GM12891 (cell line): ENCODE data around the gene HBG1.

Experiments used
- POLR2AphosphoS5 ChIP-seq: IDR thresholded peaks from 2 replicates; pipeline ENCODE4 v1.6.1; 2011; ENCODE audit warnings: low read depth, low read length, control low read depth
- POU2F2 ChIP-seq: IDR thresholded peaks from 2 replicates; pipeline ENCODE4 v1.6.1; 2011; ENCODE audit warnings: low read depth, mild to moderate bottlenecking, control low read depth, low read length, moderate library complexity

- TF ChIP-seq POLR2AphosphoS5 (no peak), POU2F2 (no peak)
Measured at GRCh38 chr11:5276697-5277096, 27.0 kb upstream of the HBG1 start.
